Stomach (tissue), 4 donors: ENCODE measurements around the gene SEC61B.

Experiments used
- POLR2A ChIP-seq, 4 donors: fragments of 450-650 bp; IDR thresholded peaks; one replicate each; pipeline ENCODE4 v1.6.1; 2016; ENCODE audit warnings: antibody characterized with exemption in 4 of 4, control low read depth in 2 of 4, mild to moderate bottlenecking in 1 of 4, moderate library complexity in 1 of 4
- POLR2AphosphoS5 ChIP-seq, 3 donors: sonication (generic); formaldehyde crosslinking; IDR thresholded peaks; one replicate each; pipeline ENCODE4 v1.6.1; 2016; ENCODE audit warnings: antibody characterized with exemption in 3 of 3

- TF ChIP-seq POLR2A (IDR thresholded peaks at IDR 0.05) = no peak
- TF ChIP-seq POLR2AphosphoS5 (IDR thresholded peaks at IDR 0.05) = no peak
These were observed 28.6 kb upstream of the SEC61B start for GRCh38 chr9:99193466-99193821.
